Astrocyte of the cerebellum (primary cell): ENCODE measurements around the gene ZNF300.
"Not testable (repeated sequence)": the region's sequence is repeated elsewhere in the genome, so short reads cannot be mapped to it uniquely, and the experiment has no call there.

Experiments used
- DNase-seq: peaks from one replicate; pipeline ENCODE4 v3.0.0-alpha.2; 2011; ENCODE audit warnings: low read depth
- H3K4me3 ChIP-seq: 2 replicates; pipeline ENCODE4 v1.5.1; 2011; ENCODE audit warnings: mild to moderate bottlenecking, low read depth, low read length, moderate library complexity
- in situ Hi-C: cut with HindIII; loops from 2 replicates; pipeline ENCODE4 v1.10.0; 2017; ENCODE audit warnings: low sequenced_read_pairs
- TF ChIP-seq, protein P1 (sequence below): IDR thresholded peaks from 2 replicates; pipeline ENCODE4 v1.5.1; 2012; ENCODE audit warnings: low read length, low read depth, moderate library complexity, mild to moderate bottlenecking; ENCODE audit errors: missing control alignments

ZNF300 gene

DNA sequence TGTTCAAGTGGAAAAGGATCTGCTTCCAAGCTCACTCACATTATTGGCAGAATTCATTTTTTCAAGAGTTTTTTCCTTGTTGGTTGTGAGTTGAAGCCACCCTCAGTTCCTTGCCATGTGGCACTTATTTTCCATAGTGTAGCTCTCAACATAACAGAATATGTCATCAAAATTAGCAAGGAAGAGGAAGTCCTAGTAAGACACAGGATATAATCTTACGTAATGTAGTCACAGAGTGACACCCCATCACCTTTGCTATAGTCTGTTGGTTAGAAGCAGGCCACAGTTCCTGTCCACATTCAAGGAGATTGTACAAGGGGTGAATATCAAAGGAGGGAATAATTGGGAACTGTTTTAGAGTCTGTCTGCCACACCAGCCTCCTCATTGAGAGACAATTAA is 42.7 kb downstream of the ZNF300 start:
- in situ Hi-C loops = no loop called here
- no peak overlapping the region for H3K4me3 ChIP-seq
- DNase-seq = no peak
- TF ChIP-seq, protein P1, sequence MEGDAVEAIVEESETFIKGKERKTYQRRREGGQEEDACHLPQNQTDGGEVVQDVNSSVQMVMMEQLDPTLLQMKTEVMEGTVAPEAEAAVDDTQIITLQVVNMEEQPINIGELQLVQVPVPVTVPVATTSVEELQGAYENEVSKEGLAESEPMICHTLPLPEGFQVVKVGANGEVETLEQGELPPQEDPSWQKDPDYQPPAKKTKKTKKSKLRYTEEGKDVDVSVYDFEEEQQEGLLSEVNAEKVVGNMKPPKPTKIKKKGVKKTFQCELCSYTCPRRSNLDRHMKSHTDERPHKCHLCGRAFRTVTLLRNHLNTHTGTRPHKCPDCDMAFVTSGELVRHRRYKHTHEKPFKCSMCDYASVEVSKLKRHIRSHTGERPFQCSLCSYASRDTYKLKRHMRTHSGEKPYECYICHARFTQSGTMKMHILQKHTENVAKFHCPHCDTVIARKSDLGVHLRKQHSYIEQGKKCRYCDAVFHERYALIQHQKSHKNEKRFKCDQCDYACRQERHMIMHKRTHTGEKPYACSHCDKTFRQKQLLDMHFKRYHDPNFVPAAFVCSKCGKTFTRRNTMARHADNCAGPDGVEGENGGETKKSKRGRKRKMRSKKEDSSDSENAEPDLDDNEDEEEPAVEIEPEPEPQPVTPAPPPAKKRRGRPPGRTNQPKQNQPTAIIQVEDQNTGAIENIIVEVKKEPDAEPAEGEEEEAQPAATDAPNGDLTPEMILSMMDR = no peak

DNA sequence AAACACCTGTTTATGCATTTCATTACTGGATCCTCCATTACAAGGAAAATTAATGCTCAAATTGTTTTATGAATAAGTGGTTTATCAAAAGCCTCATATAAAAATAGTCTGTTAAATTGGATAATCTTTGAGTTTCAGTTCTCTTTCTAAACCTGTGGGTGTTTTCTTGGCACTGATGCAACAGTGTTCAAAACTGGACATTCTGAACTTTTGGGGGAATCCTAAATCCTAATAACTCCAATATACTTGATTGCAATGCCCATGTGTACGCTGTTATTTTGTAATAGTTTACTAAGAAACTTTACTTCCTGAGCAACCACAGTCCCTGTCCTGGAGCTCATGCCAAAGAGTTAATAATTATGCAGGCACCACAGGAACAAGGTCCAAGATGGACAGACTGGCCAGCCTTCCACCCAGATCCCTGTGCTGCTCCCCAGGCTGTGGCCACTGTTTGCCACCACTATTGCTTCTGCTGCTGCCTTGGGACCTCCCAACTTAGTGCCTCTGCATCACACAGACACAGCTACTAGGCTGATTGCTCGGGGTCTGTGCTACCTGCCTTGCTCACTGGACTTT is 44.4 kb downstream of the ZNF300 start:
- DNase-seq = no peak
- no peak overlapping the region for H3K4me3 ChIP-seq
- in situ Hi-C loops = no loop called here
- TF ChIP-seq, protein P1 = no peak

DNA sequence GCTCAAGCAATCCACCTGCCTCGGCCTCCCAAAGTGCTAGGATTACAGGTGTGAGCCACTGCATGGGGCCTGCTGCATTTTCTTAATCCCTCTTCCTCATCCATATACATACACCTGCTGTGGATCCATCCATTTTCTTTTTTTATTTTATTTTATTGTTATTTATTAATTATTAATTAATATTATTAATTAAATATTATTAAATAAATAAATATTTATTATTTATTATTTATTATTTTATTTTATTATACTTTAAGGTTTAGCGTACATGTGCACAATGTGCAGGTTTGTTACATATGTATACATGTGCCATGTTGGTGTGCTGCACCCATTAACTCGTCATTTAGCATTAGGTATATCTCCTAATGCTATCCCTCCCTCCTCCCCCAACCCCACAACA is 48.1 kb downstream of the ZNF300 start:
- DNase-seq, in situ Hi-C loops, H3K4me3 ChIP-seq: not testable (repeated sequence)

DNA sequence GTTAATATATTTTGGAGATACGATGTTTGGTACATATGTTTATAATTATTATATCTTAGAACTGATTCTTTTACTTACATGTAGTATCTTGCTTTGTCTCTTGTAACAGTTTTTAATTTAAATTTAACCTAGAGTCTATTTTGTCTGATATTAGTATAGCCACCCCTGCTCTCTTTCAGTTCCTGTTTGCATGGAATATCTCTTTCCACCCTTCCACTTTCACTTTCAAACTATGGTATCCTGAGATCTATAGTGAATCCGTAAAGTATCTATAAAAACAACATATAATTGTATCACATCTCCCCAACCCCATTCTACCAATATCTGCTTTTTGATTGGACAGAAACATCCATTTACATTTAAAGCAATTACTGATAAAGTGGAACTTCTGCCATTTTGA is 51.2 kb downstream of the ZNF300 start:
- in situ Hi-C loops = no loop called here
- TF ChIP-seq, protein P1 = no peak
- DNase-seq = no peak

DNA sequence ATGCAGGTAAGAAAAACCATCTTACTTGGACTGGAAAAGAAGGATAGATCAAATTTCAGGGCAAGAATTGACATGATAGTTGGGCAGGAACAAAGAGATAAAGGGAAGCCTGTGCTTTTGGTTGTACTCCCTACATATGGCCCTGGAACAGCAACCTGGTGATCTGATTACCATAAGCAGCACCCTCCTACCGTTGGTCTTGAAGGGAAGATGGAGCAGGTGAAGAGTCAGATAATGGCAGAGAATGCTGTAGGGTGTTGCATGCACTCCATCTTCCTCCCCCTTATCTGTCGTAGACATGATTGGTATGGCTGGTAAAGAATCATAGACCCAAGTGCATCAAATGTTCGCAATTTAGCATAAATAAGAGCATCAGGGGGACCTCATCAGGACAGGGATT is 53.7 kb downstream of the ZNF300 start:
- DNase-seq = no peak
- TF ChIP-seq, protein P1 = no peak
- in situ Hi-C loops = no loop called here
- no peak overlapping the region for H3K4me3 ChIP-seq

More for the DNA sequence above, 51.2 kb downstream of the ZNF300 start:
- H3K4me3 ChIP-seq = no peak overlapping the region

DNA sequence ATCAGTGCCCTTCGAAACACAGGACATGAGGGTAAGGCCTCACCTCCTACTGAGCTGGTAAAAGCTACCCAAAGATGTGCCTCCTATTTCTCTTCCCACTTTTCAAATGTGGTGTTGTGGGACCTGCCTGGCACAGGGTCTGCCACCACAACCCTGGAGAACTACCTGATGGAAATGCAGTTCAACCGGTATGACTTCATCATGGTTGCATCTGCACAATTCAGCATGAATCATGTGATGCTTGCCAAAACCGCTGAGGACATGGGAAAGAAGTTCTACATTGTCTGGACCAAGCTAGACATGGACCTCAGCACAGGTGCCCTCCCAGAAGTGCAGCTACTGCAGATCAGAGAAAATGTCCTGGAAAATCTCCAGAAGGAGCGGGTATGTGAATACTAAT is 56.5 kb downstream of the ZNF300 start:
- TF ChIP-seq, protein P1 = no peak
- in situ Hi-C loops = no loop called here
- no peak overlapping the region for H3K4me3 ChIP-seq
- no peak for DNase-seq

DNA sequence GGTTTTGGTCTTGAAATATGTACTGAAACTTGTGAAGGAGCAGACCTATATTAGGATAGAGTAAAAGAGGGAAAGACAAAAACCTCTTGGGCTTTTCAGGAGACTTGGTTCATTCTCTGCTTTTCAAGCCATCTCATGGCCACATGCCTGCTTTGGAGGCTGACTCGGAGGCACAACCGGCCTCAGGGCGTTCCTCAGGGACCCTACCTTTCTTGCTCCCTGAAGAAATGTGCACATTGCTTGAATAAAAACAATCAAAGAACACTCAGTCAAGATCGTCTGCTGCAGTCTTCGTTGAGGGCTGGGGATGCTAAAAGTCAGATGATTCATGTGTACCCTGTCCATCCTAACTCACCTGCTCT is 57.5 kb downstream of the ZNF300 start:
- TF ChIP-seq, protein P1 = no peak
- in situ Hi-C loops = no loop called here
- no peak for DNase-seq
- no peak overlapping the region for H3K4me3 ChIP-seq
